SK-N-SH (cell line): Measurements from ENCODE around the gene ZAR1L. TPM values are rescaled to one million over a fixed set of nuclear protein-coding genes. Genes with fewer than 3 reads are reported as not detected.

Experiments used
- CTCF ChIA-PET: fragments of 300-600, 350-600 bp; formaldehyde crosslinking; extraction: SDS; loops from one replicate; lab custom pipeline; 2021; lab: Yijun Ruan, JAX
- POLR2A ChIA-PET: fragments of 350-600 bp; sonication (Branson Sonifier 250); formaldehyde crosslinking; extraction: SDS; loops from one replicate; lab custom pipeline; 2020; ENCODE audit warnings: antibody characterized with exemption, inconsistent platforms; lab: Yijun Ruan, JAX
- DNase-seq: peaks from one replicate; pipeline ENCODE4 v3.0.0; 2012
- H2AFZ ChIP-seq: fragments of 200-600 bp; sonication (generic); 2 replicates; pipeline ENCODE4 v1.8.1; 2016; ENCODE audit warnings: antibody characterized with exemption, mild to moderate bottlenecking, low read depth
- H3F3A ChIP-seq: fragments of 200-600 bp; sonication (generic); replicated peaks from 2 replicates; pipeline ENCODE3; 2016; ENCODE audit warnings: antibody characterized with exemption, mild to moderate bottlenecking; ENCODE audit not compliant: insufficient read depth
- H3K27ac ChIP-seq, 2 experiments: fragments of 200-500 bp in 1 of 2; fragments of 200-600 bp in 1 of 2; sonication (Bioruptor generic) in 1 of 2; sonication (generic), shearing (Covaris generic) in 1 of 2; 2 replicates each; pipeline versions ENCODE4 v1.5.1 to v1.6.1; 2014 to 2016; ENCODE audit warnings: low read depth in 2 of 2, inconsistent platforms in 1 of 2, low read length in 1 of 2, mild to moderate bottlenecking in 1 of 2, mixed read lengths in 1 of 2
- H3K27me3 ChIP-seq: fragments of 200-600 bp; sonication (generic), shearing (Covaris generic); 2 replicates; pipeline ENCODE4 v1.6.1; 2016; ENCODE audit warnings: mixed run types; ENCODE audit not compliant: insufficient read depth
- H3K36me3 ChIP-seq, 2 experiments: fragments of 200-500 bp in 1 of 2; fragments of 200-600 bp in 1 of 2; sonication (Bioruptor generic) in 1 of 2; sonication (generic) in 1 of 2; replicated peaks in 1 of 2; 2 replicates each; pipeline versions ENCODE3 to v1.5.1; 2014 to 2016; ENCODE audit warnings: low read length in 1 of 2, mild to moderate bottlenecking in 1 of 2; ENCODE audit not compliant: insufficient read depth in 2 of 2, control insufficient read depth in 1 of 2
- H3K4me1 ChIP-seq, 2 experiments: fragments of 200-500 bp in 1 of 2; fragments of 200-600 bp in 1 of 2; sonication (Bioruptor generic) in 1 of 2; sonication (generic), shearing (Covaris generic) in 1 of 2; 2 replicates each; pipeline versions ENCODE4 v1.5.1 to v1.6.1; 2014 to 2016; ENCODE audit warnings: low read depth in 1 of 2, low read length in 1 of 2, mixed run types in 1 of 2; ENCODE audit not compliant: insufficient read depth in 2 of 2, control insufficient read depth in 1 of 2
- H3K4me2 ChIP-seq: fragments of 200-600 bp; sonication (generic), shearing (Covaris generic); 2 replicates; pipeline ENCODE4 v1.6.1; 2017; ENCODE audit warnings: mixed run types
- H3K4me3 ChIP-seq, 2 experiments: fragments of 200-500 bp in 1 of 2; fragments of 200-600 bp in 1 of 2; sonication (Bioruptor generic) in 1 of 2; sonication (generic), shearing (Covaris generic) in 1 of 2; 2 replicates each; pipeline versions ENCODE4 v1.5.1 to v1.8.1; 2014 to 2016; ENCODE audit warnings: low read depth in 2 of 2, inconsistent platforms in 1 of 2, low read length in 1 of 2, mild to moderate bottlenecking in 1 of 2, mixed read lengths in 1 of 2, moderate library complexity in 1 of 2
- H3K79me2 ChIP-seq: fragments of 200-600 bp; sonication (generic); 2 replicates; pipeline ENCODE4 v1.8.1; 2017; ENCODE audit warnings: mild to moderate bottlenecking; ENCODE audit not compliant: insufficient read depth
- H3K9ac ChIP-seq: fragments of 200-600 bp; sonication (generic); 2 replicates; pipeline ENCODE4 v1.6.1; 2017; ENCODE audit warnings: mixed run types
- H3K9me2 ChIP-seq: fragments of 200-600 bp; sonication (generic); 2 replicates; pipeline ENCODE4 v1.6.1; 2017; ENCODE audit warnings: mixed run types
- H3K9me3 ChIP-seq: fragments of 200-600 bp; sonication (generic); 2 replicates; pipeline ENCODE4 v1.6.1; 2017; ENCODE audit warnings: mixed run types, mild to moderate bottlenecking, moderate library complexity
- H4K20me1 ChIP-seq: fragments of 200-600 bp; sonication (generic); 2 replicates; pipeline ENCODE4 v1.6.1; 2017; ENCODE audit warnings: mild to moderate bottlenecking, mixed run types; ENCODE audit not compliant: insufficient read depth
- EP300 ChIP-seq, 2 experiments: IDR thresholded peaks; 2 replicates each; pipeline versions ENCODE4 v1.4.0 to v1.6.1; 2012; ENCODE audit warnings: borderline replicate concordance in 1 of 2, low read depth in 1 of 2, low read length in 1 of 2
- EZH2phosphoT487 ChIP-seq: fragments of 200-600 bp; sonication (generic); IDR thresholded peaks from 2 replicates; pipeline ENCODE4 v1.6.1; 2017; ENCODE audit warnings: low read depth, mixed run types, mild to moderate bottlenecking, antibody characterized with exemption, moderate library complexity, borderline replicate concordance
- FOXJ3 ChIP-seq: sonication (generic); formaldehyde crosslinking; IDR thresholded peaks from 2 replicates; pipeline ENCODE4 v1.5.1; 2020; ENCODE audit warnings: mild to moderate bottlenecking, missing genetic modification reagents
- IRF3 ChIP-seq: fragments of 150-350 bp; IDR thresholded peaks from 2 replicates; pipeline ENCODE4 v1.6.1; 2016; ENCODE audit warnings: mild to moderate bottlenecking, low read depth, low read length
- MAX ChIP-seq: IDR thresholded peaks from 2 replicates; pipeline ENCODE4 v1.4.0; 2012; ENCODE audit warnings: low read depth
- MEF2A ChIP-seq: IDR thresholded peaks from 2 replicates; pipeline ENCODE4 v1.4.0; 2012; ENCODE audit warnings: low read depth, borderline replicate concordance
- NFIC ChIP-seq: IDR thresholded peaks from 2 replicates; pipeline ENCODE4 v1.4.0; 2012; ENCODE audit warnings: borderline replicate concordance
- NRF1 ChIP-seq: IDR thresholded peaks from 2 replicates; pipeline ENCODE4 v1.6.1; 2012; ENCODE audit warnings: low read depth, mild to moderate bottlenecking, low read length
- SMC3 ChIP-seq: IDR thresholded peaks from 2 replicates; pipeline ENCODE4 v1.6.1; 2012; ENCODE audit warnings: low read depth, low read length, improper control_type of control experiment
- TAF1 ChIP-seq: IDR thresholded peaks from 2 replicates; pipeline ENCODE4 v1.6.1; 2012; ENCODE audit warnings: low read depth, mild to moderate bottlenecking, low read length, moderate library complexity, borderline replicate concordance
- USF2 ChIP-seq: fragments of 150-350 bp; IDR thresholded peaks from 2 replicates; pipeline ENCODE4 v1.6.1; 2017; ENCODE audit warnings: antibody characterized with exemption, low read length, low read depth, borderline replicate concordance
- YY1 ChIP-seq: IDR thresholded peaks from 2 replicates; pipeline ENCODE4 v1.4.0; 2012; ENCODE audit warnings: low read depth, mild to moderate bottlenecking
- WGBS: methylation state at CpG from one replicate; pipeline ENCODE4 v1.1.6; 2017; ENCODE audit warnings: low lambda C conversion rate; 5-methylcytosine and 5-hydroxymethylcytosine counted together
- polyA plus RNA-seq, 3 experiments: library from polyadenylated mRNA; depleted of rRNA; stranded (reverse); fragments of >200 nt; gene quantifications; 2 replicates each; pipeline ENCODE4 v1.2.3, GENCODE V29; 2012

The ZAR1L gene
- polyA plus RNA-seq, 1 of the 3 experiments (the other 2 are of a cell fraction): 0.07 TPM

- H3K9me3 ChIP-seq: no peaks in the 10 kb centered on the region
- POLR2A ChIA-PET: no interaction called here
- H3K4me3 ChIP-seq: no peak overlapping the region
Measured at GRCh38 chr13:32281096-32281495, 34.1 kb downstream of the ZAR1L start.

GRCh38 chr13:32278426-32278825 lies 36.7 kb downstream of the ZAR1L start:
- Histone ChIP-seq H3K27ac (no peak overlapping the region), H3K27me3 (no peaks in the 10 kb centered on the region), H3K4me2 (no peak overlapping the region), H3K4me1 (no peaks in the 10 kb centered on the region), H3F3A (no peaks in the 10 kb centered on the region), H3K9me3 (no peaks in the 10 kb centered on the region), H3K36me3 (peaks cover 0 to 3% of the 10 kb centered on the region in 2 experiments), H4K20me1 (no peaks in the 10 kb centered on the region), H3K4me3 (no peak overlapping the region), H2AFZ (no peak overlapping the region), H3K79me2 (no peaks in the 10 kb centered on the region), H3K9ac (no peak overlapping the region), H3K9me2 (no peaks in the 10 kb centered on the region)
- ChIA-PET CTCF (no interaction called here), POLR2A (no interaction called here)
- no peak for DNase-seq
- no peak for TF ChIP-seq SMC3
- no peak for TF ChIP-seq YY1
- TF ChIP-seq FOXJ3 (CRISPR knock-in tag): no peak
- TF ChIP-seq IRF3: no peak
- TF ChIP-seq NRF1: no peak
- no peak for TF ChIP-seq USF2
- TF ChIP-seq EP300 (IDR thresholded peaks at IDR 0.05; ENCODE audit: borderline replicate concordance in 1 of 2, low read depth in 1 of 2, low read length in 1 of 2): no peak
- no peak for TF ChIP-seq NFIC
- no peak for TF ChIP-seq EZH2phosphoT487
- WGBS: 80% methylated on average over 3 of the region's 3 CpGs

More at GRCh38 chr13:32281096-32281495, 34.1 kb downstream of the ZAR1L start:
- Histone ChIP-seq H4K20me1 (no peaks in the 10 kb centered on the region), H3K4me1 (peaks cover 0 to 15% of the 10 kb centered on the region in 2 experiments; a peak in 3 of 4 replicates), H3K9ac (no peak overlapping the region), H3K27ac (no peak overlapping the region), H3F3A (peaks cover 4% of the 10 kb centered on the region), H3K9me2 (no peaks in the 10 kb centered on the region), H3K36me3 (peaks cover 0 to 3% of the 10 kb centered on the region in 2 experiments), H3K4me2 (no peak overlapping the region), H3K79me2 (no peaks in the 10 kb centered on the region), H2AFZ (no peak overlapping the region), H3K27me3 (no peaks in the 10 kb centered on the region)
- WGBS: 90% methylated on average over 1 of the region's 1 CpG
- TF ChIP-seq SMC3 (no peak), MAX (no peak), MEF2A (no peak), TAF1 (no peak)
- CTCF ChIA-PET: interaction anchor here (0.6 kb wide), 1 partner anchor 60 kb away, joined by 3 read pairs; no protein-coding TSS in a partner anchor
- no peak for DNase-seq
